ENCODE measurements around the gene TMEM47. TPM values are rescaled to one million over a fixed set of nuclear protein-coding genes. Genes with fewer than 3 reads are reported as not detected.

The TMEM47 gene
- total RNA-seq = 1 to 10 TPM; 4.4 to 9.4 (median 6.7) TPM

GRCh38 chrX:34656842-34657725, at the start of gene TMEM47:
TSS of gene TMEM47 (minus strand) at chrX:34657285. CDS start at chrX:34657029, 256 bp downstream.
- Histone ChIP-seq H3K36me3 (no peaks in the 10 kb centered on the region), H3K27me3 (no peaks in the 10 kb centered on the region), H3K4me3 (peak within 1 kb of the TSS; percentile 27 to 60 (median 44)), H3K27ac (peak within 1 kb of the TSS in 3 of 4 donors; percentile 57 to 81 (median 72)), H3K4me1 (no peaks in the 10 kb centered on the region), H3K9me3 (no peaks in the 10 kb centered on the region)
- DNase-seq = peak in 2 of 3 donors; percentile 55 to 67
- TF ChIP-seq CTCF (IDR thresholded peaks at IDR 0.05) (no peak), POLR2A (IDR thresholded peaks at IDR 0.05) (peak in 1 of 2 donors; percentile 18)

- Histone ChIP-seq H3K9me3 (no peaks in the 10 kb centered on the region), H3K4me1 (no peaks in the 10 kb centered on the region), H3K4me3 (no peak overlapping the region), H3K27ac (no peak overlapping the region), H3K36me3 (no peaks in the 10 kb centered on the region), H3K27me3 (no peaks in the 10 kb centered on the region)
- no peak for DNase-seq
- TF ChIP-seq CTCF (IDR thresholded peaks at IDR 0.05) = no peak
- no peak for TF ChIP-seq POLR2A (IDR thresholded peaks at IDR 0.05)
Observed at GRCh38 chrX:34687095-34687494, 30.0 kb upstream of the TMEM47 start.

DNA sequence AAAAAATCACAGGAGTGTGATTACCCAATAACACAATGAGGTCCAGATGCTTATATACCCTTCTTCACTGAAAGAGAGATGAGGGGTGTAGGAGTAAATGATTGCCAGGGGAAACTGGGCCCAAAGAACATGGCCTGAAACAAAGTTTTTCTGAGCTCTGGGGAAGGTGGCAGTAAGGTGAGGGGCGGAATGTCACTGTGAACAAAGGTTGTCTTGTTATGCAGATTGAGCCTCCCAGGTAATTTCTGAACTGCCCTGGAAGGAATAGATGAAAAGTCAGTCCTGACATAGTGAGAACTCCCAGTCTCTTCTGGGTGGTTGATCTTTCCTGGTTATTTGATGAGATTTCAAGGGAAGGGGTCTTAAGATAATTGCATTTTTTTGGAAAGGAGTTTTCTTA, 2.5 kb upstream of the TMEM47 start:
- no peak overlapping the region for H3K27ac ChIP-seq
- DNase-seq = no peak
- no peaks in the 10 kb centered on the region for H3K27me3 ChIP-seq
- no peaks in the 10 kb centered on the region for H3K9me3 ChIP-seq
- H3K36me3 ChIP-seq = no peaks in the 10 kb centered on the region
- H3K4me3 ChIP-seq = no peak overlapping the region
- TF ChIP-seq POLR2A (IDR thresholded peaks at IDR 0.05) = no peak
- TF ChIP-seq CTCF (IDR thresholded peaks at IDR 0.05) = no peak
- H3K4me1 ChIP-seq = no peaks in the 10 kb centered on the region

DNA sequence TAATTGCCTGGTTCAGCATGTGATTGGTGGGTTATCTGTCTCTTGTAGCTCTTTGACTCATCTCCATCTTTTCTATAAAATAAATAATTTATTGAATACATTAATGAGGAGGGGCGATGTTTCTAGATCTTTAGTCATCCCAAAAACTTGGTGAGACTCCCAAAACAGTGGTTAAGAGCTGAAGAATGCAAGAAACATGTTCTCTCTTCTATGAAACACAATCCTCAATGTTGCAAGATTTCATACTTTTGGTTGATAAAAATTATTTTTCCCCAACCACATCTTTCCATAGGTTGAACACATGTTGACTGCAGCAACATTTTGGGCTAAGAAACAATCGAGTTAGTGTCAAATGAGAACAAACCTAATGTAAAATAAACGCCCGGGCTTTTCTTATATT, 1.2 kb upstream of the TMEM47 start:
- DNase-seq = no peak
- Histone ChIP-seq H3K4me1 (no peaks in the 10 kb centered on the region), H3K36me3 (no peaks in the 10 kb centered on the region), H3K27ac (no peak overlapping the region), H3K9me3 (no peaks in the 10 kb centered on the region), H3K4me3 (no peak overlapping the region), H3K27me3 (no peaks in the 10 kb centered on the region)
- TF ChIP-seq POLR2A (IDR thresholded peaks at IDR 0.05) (no peak), CTCF (IDR thresholded peaks at IDR 0.05) (no peak)

GRCh38 chrX:34657726-34658070, 613 bp upstream of the TMEM47 start:
- H3K27me3 ChIP-seq = no peaks in the 10 kb centered on the region
- H3K4me1 ChIP-seq = no peaks in the 10 kb centered on the region
- DNase-seq = no peak
- TF ChIP-seq CTCF (IDR thresholded peaks at IDR 0.05) (no peak), POLR2A (IDR thresholded peaks at IDR 0.05) (no peak)
- H3K36me3 ChIP-seq = no peaks in the 10 kb centered on the region
- peak overlapping the region in 3 of 4 donors; percentile 27 to 60 (median 56) for H3K4me3 ChIP-seq
- H3K27ac ChIP-seq = peak overlapping the region in 1 of 4 donors; percentile 81
- no peaks in the 10 kb centered on the region for H3K9me3 ChIP-seq
